Stimulated activated CD4-positive, alpha-beta T cell treated with anti-CD3 and anti-CD28 coated beads, Interleukin-15, amount 100 ng/mL, for 24 hours (primary cell): ENCODE data around the gene OR14I1.

Experiments used
- DNase-seq: peaks from one replicate; pipeline ENCODE4 v3.0.0-alpha.2; 2020

OR14I1 gene

DNA sequence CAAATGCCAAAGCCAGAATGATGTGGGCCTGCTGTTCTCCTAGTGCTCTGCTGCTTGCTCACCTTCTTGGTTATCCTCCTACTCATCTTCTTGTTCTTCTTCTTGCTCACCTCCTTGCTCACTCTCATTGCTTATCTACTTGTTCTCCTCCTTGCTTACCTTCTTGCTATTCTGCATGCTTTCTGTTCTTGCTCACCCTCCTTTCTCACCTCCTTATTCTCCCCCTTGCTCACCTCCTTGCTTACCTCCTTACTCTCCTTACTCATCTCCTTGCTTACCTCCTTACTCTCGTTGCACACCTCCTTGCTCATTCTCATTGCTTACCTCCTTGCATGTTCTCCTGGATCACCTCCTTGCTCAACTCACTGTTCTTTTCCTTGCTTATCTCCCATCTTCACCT is at the start of gene OR14I1:
TSS of gene OR14I1 (minus strand) at position 53 of the 400 bp plus-strand sequence.
- no peak for DNase-seq

DNA sequence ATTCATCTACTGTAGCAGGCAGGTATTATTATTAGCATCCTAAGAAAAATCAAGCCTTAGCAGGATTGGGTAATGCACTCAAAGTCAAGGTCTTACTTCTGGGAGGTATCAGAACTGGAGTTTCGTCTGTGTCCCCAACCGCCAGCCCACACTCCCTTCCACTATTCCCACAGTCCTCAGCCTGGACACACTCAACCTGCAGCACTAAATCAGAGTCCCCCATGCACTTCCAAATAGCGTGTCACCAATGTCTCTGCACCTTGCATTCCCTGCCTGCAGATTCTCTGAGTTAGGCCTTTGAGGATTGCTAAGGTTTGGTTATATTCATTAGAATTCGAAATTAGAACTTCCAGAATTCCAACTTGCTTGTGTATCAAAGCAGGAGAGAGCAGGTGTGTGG is 49.1 kb upstream of the OR14I1 start:
- DNase-seq: no peak

DNA sequence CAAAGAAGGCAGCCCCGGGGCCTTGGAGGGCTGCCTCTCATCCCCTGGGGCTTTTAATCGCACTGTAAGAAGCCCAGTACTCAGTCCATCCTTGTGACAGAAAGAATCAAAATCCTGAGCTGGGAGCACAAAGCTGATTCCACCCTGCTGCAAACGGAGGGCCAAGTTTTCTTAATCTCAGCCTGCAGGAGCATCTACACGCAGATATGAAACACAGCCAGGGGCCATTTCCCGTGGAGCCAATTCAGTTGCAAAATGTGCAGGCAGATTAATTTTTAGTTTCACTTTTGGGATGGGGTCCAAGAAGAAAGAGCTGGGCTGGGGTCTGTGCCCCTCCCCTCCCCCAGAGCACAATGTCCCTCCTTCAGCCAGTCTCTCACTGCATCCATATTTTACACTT is 48.6 kb upstream of the OR14I1 start:
- no peak for DNase-seq

DNA sequence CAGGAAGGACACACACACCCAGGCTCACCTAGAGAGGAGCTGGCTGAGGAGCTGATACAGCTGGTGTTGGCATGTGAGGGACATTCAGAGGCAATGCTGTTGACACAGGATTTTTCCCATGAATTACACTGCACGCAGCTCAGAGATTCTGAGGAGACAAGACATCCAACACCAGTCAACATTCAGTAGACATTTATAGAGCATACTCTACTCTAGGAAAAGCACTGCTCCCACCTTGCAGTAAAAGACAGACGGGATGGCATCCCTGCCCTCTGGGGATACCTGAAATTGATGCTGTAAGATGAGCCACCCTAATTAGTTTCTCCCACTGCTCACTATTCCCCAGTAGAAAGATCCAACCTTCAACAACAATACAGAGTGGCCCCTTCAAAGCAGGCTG is 47.9 kb upstream of the OR14I1 start:
- no peak for DNase-seq

DNA sequence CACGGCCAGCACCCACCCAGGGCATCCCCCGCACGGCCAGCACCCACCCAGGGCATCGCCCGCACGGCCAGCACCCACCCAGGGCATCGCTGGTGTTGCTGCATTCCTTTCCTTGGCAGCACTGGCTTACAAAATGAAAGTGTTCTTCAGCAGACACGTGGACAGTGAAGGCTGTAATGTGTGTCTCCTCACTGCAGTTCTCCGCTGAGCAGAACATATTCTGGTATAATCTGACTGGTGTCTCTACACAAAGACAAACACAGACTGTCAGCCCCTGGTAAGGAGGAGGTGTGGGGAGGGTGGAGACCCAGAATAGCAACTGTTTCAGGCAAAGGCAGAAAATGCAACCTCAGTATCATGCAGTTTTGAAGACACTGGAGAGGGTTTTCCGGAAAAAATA is 45.6 kb upstream of the OR14I1 start:
- DNase-seq: no peak

DNA sequence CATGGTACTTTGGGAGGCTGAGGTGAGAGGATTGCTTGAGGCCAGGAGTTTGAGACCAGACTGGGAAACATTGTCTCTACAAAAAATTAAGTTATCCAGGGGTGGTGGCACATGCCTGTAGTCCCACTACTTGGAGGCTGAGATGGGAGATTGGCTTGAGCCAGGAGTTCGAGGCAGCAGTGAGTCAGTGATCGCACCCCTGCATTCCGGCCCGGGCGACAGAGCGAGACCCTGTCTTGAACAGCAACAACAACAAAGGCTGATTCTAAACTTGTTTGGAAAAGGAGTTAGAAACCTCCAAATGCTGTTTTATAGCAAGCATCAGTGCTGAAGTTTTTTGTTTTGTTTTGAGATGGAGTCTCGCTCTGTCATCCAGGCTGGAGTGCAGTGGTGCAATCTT is 38.3 kb upstream of the OR14I1 start:
- DNase-seq: no peak

DNA sequence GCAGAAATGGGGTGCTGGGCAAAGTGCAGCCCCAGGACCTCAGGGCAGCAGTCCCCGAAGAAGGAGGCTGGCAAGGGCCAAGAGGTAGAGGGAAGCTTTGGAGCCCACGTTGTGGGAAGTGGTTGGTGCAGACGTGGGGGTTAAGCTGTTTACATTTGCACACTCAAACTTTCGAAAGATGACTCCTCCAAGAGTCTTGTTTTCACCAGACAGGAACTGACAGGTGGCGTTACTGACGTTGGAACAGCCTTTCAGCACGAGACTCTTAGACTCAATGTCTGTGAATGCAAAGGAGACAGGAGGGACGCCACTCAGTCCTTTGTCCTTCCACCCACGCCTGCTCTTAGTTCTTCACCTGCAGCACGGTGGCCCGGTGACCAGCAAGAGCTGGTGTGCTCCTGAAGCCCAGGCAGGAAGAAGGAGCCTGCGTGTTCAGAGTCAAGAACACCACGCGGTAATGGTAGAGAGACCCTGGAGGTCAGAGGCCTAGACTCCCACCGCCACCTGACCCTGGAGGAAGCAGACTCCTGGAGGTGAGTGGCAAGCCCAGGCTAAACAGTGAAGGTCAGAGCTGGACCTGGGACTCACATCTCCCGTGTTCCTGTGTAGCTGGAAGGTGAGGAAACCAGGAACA is 37.1 kb upstream of the OR14I1 start:
- no peak for DNase-seq

DNA sequence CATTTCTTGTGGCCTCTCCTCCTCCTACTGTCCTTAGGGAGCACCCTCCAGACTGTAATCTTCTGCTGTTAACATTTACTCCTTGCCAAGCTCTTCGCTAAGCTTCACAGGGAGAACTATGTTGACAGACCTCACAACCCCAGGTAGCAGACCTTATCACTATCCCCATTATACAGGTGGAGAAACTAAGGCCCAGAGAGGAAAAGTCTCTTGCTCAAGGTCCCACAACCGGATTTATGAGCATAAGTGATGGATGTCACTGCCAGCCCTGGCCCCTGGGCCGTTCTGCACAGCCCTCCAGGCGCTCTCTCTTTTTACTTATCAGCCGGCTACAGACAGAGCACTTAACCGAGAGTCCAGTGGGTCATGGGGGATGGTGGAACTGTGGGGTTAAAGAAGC is 34.9 kb upstream of the OR14I1 start:
- DNase-seq: no peak

DNA sequence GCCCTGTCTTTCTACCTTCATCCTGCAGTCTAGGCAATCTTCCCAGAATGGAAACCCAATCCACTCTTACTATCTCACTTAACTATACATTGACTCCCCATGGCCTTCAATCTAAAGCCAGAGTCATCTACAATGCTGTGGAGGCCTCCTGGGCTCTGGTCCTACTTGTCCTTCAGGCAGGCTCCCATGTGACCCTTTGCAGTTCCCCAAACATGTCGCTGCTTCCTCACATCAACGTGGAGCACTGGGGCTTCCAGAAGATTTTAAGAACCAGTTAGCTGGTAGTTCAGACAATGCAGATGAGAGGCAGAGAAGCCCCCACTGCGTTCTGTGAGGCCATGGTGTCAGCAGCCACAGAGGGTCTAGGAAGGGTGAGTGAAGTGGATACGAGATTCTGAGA is 34.4 kb upstream of the OR14I1 start:
- no peak for DNase-seq

DNA sequence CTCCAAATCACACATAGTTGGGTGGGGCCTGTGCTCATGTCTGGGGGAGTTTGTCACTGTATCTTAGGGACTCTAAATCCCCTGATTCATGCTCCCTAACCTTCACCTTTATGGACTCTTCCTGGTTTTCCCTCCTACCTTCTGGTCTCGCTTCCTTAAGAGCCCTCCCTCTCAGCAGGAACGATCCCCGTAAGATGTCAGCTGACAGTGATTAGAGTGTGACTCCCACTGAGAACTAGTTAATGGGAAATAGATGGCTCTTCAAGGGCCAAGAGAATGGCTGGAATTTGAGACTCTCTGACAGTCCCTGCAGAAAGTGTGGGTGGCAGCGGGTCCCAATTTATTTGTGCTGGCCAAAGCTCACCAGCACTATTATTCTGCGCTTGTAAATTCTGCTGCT is 31.0 kb upstream of the OR14I1 start:
- DNase-seq: no peak

DNA sequence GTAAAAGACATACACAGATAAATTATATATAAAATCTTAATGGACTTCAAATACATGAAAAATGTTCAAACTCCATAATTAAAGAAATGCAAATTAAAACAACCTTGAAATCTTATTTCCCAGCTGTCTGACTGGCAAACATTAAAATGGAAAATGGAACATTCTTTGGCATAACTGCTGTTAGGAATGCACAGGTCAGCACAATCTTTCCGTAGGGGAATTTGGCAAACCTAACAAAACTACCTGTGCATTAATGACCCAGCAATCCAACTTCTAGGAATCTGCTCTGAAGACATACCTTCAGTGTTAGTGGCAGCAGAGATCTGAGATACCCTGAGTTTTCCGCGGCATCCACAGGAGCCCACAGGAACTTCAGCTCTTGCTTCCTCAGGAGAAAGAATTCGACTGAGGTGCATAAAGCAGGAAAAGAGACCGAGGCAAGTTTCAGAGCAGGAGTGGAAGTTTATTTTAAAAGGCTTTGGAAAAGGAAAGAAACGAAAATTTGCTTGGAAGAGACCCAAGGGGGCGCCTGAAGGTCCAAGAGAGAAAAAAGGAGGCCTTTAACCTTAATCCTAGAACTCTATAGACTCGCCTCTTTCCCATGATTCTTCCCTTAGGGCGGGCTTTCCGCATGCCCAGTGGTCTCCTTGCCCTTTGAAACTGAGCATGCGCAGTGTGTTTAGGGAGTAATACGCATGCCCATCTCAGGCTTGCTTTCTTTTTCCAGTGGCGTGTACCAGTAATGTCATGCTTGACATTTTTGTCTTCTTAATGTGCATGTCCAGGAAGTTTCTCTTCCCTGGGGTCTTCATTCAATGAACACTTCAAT is 28.2 kb upstream of the OR14I1 start:
- no peak for DNase-seq

DNA sequence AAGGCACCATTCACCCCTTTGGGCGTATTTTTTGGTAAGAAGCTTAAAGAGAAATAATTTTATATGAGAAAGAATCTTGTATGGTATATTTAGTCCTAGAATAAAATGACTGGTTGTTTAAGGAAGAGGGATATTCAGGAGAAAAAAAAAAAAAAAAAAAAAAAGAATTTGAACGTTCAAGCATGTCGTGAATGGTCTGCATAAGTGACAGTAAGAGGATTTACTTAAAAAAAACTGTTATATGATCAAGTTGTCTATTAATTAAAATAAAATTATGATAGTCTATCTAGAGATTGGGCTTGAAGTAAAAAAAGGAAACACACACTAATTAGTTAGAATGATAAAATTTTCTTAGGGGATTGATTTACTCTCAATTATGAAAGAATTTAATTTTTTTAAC is 11.7 kb upstream of the OR14I1 start:
- no peak for DNase-seq

DNA sequence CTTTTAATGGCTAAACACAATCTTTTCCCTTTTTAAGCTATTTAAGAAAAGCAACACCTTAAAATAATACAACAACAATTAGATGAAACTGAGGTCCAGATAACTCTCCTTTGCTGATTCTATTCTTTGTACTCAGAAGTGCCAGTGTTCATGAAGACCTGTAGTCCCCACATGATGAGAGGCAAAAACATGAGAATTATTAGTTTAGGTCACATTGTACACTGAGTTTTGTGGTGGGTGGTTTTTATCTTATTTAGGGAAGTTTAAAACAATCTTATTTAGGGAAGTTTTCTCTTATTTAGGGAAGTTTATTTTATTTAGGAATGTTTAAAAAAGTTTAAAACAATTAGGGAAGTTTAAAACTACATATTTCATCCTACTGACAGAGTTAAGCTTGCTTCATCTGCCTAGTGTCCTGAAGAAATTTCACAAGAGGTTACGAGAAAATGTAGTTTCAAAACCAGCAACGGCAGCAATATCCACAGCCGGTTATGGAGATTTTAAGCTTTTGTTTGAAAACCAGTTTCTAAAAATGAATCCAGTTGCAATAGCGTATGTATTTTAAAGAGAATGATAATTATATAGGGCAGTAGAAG is 7.8 kb upstream of the OR14I1 start:
- DNase-seq: no peak

DNA sequence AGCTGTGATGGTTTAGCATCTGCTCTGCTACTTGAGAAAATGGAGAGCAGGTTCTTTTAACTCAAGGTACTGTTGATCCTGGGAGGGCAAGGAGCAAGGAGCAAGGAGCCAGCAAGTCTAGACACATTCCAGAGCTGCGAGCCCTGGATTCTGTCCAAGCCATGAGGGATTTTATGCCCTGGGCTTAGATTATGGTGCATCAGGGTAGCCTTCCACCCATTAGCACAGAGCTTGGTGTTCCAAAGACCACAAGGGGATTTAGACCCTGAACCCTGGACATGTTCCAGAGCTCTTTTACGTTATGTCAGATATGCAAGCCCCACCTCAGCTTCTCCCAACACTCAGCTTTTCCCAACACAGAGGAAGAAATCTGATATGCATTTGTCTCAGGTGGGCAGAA is 2.0 kb upstream of the OR14I1 start:
- no peak for DNase-seq

DNA sequence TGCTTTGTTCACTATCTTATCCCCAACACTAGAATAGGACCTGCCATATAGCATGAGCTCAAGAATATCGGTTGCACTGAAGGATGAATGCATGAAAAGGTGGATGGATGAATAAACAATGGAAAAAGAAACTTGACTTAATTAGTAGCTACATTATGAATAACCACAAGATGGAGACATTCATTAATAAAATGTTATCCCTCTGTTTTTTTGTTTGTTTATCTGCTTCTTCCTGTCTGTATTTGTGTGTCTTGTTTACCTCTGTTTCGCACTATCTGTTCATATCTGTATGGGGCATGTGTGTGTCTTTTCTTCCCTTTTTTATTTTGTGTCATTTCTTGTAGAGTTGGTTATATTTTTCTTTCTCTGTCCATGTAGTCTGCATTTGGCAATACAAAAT is 1.1 kb upstream of the OR14I1 start:
- no peak for DNase-seq

DNA sequence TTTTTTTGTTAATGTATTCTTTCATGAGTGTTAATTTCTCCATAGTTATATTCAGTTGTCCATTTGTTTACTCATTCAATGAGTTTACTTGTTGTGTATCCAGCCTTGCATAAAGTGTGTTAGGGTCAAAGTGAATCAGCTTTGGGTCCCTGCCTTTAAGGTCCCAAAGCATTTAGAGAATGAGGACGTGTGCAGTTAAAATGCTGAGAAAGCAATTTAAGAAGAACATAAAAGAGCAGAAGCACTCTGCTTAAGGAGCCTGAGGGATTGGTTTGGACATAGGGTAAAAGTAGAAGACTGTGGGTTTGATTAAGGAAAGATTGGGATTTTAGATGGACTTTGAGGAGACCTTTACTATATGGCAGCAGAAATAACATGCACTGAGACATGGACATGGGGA is 3.5 kb downstream of the OR14I1 start:
- no peak for DNase-seq

DNA sequence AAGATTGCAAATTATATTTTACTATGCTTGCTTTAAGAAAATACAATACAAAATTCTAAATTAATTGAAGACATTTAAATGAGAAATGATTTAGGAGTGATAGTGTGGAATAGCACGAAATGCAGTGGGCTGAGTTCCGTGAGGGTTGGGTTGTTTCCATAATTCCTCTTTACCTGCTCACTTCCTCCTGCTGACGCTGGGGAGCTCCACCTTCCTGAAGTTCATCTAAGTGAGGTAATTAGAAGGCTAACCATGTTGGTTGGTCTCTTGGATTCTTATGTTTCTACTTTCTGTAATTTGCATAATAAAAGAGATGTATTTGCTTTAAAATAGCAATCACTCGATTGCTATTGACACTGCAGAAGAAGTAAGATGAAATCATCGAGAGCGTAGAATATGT is 4.7 kb downstream of the OR14I1 start:
- DNase-seq: no peak

DNA sequence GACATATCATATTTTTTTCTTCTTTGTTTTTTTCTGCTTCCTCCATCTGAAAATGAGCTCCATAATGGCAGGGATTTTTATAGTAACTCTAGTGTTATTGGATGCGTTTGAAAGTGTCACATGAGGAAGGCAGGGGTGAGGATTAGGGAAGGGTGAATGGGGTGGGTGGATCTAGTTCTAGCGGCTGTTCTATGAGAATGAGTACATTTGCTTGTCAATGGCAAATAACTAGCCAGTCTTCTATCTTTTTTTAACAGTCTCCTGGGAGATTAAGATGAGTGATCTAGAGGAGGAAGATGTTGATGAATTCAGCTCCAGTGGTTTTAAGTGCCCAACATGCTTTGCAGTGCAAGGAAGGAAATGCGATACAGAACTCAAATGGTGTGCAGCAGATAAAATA is 5.8 kb downstream of the OR14I1 start:
- DNase-seq: no peak

DNA sequence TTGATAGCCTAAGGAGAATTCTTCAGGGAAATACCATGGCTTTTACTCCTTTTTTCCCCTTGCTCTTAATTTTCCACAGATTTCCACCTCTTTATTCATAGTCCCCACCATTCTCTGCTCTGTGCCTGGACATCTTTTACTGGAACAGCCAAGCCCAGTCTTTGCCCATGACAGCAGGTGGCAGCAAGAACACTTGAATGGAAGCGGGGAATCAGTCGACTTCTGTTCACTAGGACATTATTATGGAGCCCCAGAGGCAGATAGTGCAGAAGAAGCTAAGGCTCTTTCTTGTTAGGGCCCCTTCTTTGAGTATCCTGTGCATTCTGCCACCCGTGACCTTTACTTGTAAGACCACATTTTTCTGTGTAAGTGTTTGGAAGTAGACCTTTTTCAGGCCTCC is 6.3 kb downstream of the OR14I1 start:
- no peak for DNase-seq

DNA sequence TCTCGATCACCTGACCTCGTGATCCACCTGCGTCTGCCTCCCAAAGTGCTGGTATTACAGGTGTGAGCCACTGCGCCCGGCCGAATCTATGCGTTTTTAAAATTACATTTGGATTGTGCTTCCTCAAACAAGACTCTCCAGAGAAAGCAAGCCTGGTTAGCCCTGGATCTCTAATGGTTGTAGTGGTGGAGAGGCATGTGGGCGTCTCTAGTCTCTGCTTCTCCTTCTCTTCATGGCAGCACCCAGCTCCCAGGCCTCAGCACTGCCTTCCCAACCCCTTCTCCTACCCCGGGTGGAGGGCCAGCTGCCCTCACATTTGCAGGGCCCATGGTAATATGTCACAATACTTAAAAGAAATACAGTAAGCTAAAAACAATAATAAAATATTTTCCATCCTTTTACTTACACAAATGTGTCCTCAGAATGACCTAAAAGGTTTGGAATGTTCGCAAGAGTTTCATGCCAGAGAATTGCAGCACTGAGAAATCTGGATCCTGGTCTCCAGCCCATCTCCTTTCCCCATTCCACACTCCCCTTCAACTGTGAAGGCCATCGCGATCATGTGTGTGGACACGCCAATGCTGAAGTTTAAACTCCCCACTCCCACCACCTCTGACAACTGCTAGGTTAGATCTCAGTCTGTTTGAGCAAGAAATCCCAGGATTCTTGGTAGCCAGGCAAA is 7.0 kb downstream of the OR14I1 start:
- DNase-seq: no peak

DNA sequence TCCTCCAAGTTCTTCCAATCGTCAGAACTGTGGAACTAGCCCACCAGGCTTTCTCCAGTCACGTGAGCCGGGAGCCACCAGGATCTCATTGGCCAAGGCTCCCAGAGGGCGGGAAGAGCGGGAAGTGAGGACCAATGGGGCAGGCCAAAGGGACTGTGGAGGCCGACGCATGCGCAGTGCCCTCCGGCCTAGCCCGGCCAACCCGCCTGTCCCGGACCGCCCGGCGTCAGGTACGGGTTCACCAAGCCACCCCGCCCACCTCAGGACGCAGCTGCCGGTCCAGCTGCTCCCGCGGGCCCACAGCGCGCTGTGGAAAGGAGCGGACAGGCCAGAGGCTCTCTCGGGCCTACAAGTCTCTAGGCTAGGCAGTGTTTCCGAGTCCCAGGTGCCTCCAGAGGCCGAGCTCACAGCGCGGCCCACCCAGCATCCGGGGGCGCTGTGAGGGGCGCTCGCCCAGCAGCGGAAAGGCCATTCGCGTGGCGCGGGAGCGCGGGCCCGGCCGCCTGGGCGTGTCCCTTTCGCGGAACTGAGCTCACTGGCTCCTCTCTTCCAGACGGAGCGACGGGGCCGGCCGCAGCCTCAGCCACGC is 10.9 kb downstream of the OR14I1 start:
- no peak for DNase-seq

DNA sequence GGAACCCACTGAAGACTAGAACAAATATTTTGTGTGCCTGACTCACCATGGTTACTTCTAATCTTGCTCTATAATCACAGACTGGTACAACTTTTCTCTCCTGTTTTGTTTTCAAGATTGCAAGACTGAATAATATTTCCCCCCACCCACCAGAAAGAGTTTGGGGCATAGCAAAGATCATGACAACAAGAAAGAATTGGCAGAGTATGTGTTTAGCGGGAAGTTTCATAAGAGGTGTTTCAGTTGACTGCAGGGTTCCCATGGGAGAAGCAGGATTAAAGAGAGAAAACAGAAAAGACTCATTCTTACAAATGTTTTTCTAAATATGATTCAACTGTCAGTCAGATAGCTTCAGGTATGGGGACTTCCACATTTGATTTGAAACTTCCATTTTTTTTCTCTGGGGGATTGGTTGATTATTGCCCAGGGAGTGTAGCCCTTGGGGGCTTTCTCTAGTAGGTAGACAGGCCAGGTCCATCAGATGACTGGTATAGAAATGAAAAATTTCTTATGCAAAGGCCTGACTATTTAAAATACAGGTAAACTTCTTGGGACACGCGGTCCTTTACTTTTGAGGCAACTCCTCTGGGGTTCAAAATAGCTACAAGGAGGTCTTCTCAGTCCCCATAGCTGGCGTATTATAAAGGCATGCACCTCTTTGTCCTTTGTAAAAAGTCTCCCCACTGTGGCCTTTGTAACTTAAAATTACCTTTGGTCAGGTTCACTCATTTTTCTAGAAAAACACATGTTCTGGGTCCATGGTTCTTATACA is 13.9 kb downstream of the OR14I1 start:
- no peak for DNase-seq

DNA sequence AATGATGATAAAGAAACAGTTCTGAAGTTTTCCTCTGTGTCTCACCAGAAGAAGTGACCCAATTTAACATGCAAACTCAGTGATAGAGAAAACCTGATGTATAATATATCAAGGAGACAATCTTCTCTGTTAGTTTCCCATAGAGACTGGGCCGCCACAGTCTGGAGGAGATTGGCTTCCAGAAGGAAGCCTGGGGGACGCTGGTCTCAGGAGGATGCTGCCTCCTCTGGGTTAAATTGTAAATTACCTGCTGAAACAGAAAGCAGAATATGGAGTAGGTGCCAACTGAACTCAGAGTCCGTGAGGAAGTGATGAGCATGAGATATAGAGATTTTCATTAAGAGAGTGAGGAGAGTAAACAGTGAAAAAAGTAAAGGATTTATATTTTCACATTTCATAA is 15.8 kb downstream of the OR14I1 start:
- DNase-seq: peak; percentile 17
